H1 (cell line): Measurements from ENCODE around the gene ANKRD29. TPM values are rescaled to one million over a fixed set of nuclear protein-coding genes. Genes with fewer than 3 reads are reported as not detected.

Experiments
- CTCF ChIA-PET: fragments of 300-600 bp; sonication (Branson Sonifier 250); formaldehyde crosslinking; loops from one replicate; lab custom pipeline; 2021; ENCODE audit not compliant: partially characterized antibody; lab: Charles Lee
- POLR2A ChIA-PET: fragments of 300-600 bp; sonication (Branson Sonifier 250); formaldehyde crosslinking; loops from one replicate; lab custom pipeline; 2021; ENCODE audit warnings: inconsistent platforms; ENCODE audit not compliant: partially characterized antibody; lab: Charles Lee
- DNase-seq, 2 experiments: peaks; one replicate each; pipeline versions ENCODE4 v3.0.0 to v3.0.0-alpha.2; 2010 to 2022; ENCODE audit warnings: low spot score in 2 of 2, low read depth in 1 of 2, mixed read lengths in 1 of 2
- FAIRE-seq: peaks from 2 replicates; lab custom pipeline; 2011; peaks lifted over from hg19 to GRCh38; lab: Jason Lieb, UNC
- H2AFZ ChIP-seq: 2 replicates; pipeline ENCODE4 v1.8.1; 2012; ENCODE audit warnings: low read length, inconsistent platforms
- H2AK5ac ChIP-seq: 2 replicates; pipeline ENCODE4 v1.6.1; 2013; ENCODE audit warnings: low read depth, low read length
- H2BK120ac ChIP-seq: replicated peaks from 2 replicates; pipeline ENCODE3; 2013; ENCODE audit warnings: low read depth, low read length, inconsistent platforms
- H2BK12ac ChIP-seq: 2 replicates; pipeline ENCODE4 v1.6.1; 2013; ENCODE audit warnings: low read depth, low read length
- H2BK15ac ChIP-seq: 2 replicates; pipeline ENCODE4 v1.6.1; 2013; ENCODE audit warnings: low read length
- H2BK20ac ChIP-seq: 2 replicates; pipeline ENCODE4 v1.6.1; 2013; ENCODE audit warnings: low read length
- H2BK5ac ChIP-seq: 2 replicates; pipeline ENCODE4 v1.6.1; 2013; ENCODE audit warnings: low read depth, low read length
- H3K14ac ChIP-seq: 2 replicates; pipeline ENCODE4 v1.6.1; 2013; ENCODE audit warnings: inconsistent platforms; ENCODE audit not compliant: insufficient read length
- H3K18ac ChIP-seq: 2 replicates; pipeline ENCODE4 v1.6.1; 2013; ENCODE audit warnings: low read length; ENCODE audit errors: extremely low read depth
- H3K23ac ChIP-seq: 2 replicates; pipeline ENCODE4 v1.6.1; 2013; ENCODE audit warnings: inconsistent platforms; ENCODE audit not compliant: insufficient read length
- H3K23me2 ChIP-seq: 2 replicates; pipeline ENCODE4 v1.6.1; 2013; ENCODE audit warnings: low read depth, low read length
- H3K27ac ChIP-seq: 2 replicates; pipeline ENCODE4 v1.6.1; 2011; ENCODE audit warnings: low read depth, low read length, inconsistent platforms
- H3K27me3 ChIP-seq, 4 experiments: replicated peaks in 1 of 4; 1 replicate in 1 of 4; 2 replicates in 3 of 4; pipeline versions ENCODE4 v1.6.1 to v1.8.1; 2011 to 2013; ENCODE audit warnings: low read length in 3 of 4, mild to moderate bottlenecking in 3 of 4, inconsistent platforms in 2 of 4, mixed read lengths in 2 of 4, moderate library complexity in 1 of 4; ENCODE audit not compliant: control insufficient read depth in 3 of 4, insufficient read depth in 3 of 4; ENCODE audit errors: extremely low read depth in 1 of 4
- H3K36me3 ChIP-seq, 4 experiments: 2 replicates each; pipeline versions ENCODE4 v1.6.1 to v1.8.1; 2011 to 2013; ENCODE audit warnings: mild to moderate bottlenecking in 4 of 4, low read length in 3 of 4, moderate library complexity in 2 of 4, control low read depth in 1 of 4, inconsistent platforms in 1 of 4; ENCODE audit not compliant: insufficient read depth in 4 of 4, control insufficient read depth in 2 of 4
- H3K4ac ChIP-seq: replicated peaks from 2 replicates; pipeline ENCODE3; 2013; ENCODE audit warnings: low read length, low read depth, mixed read lengths, inconsistent platforms; ENCODE audit not compliant: insufficient read length
- H3K4me1 ChIP-seq, 4 experiments: replicated peaks in 1 of 4; 1 replicate in 1 of 4; 2 replicates in 3 of 4; pipeline versions ENCODE4 v1.6.1 to v1.8.1; 2011 to 2013; ENCODE audit warnings: low read length in 3 of 4, inconsistent platforms in 2 of 4, mixed read lengths in 1 of 4; ENCODE audit not compliant: insufficient read depth in 4 of 4, control insufficient read depth in 3 of 4
- H3K4me2 ChIP-seq, 2 experiments: 2 replicates each; pipeline versions ENCODE4 v1.6.1 to v1.8.1; 2011 to 2013; ENCODE audit warnings: low read depth in 2 of 2, low read length in 2 of 2, control low read depth in 1 of 2, inconsistent platforms in 1 of 2, mild to moderate bottlenecking in 1 of 2; ENCODE audit not compliant: insufficient read depth in 1 of 2
- H3K4me3 ChIP-seq, 4 experiments: fragments of 200-600, 300-600 bp in 1 of 4; sonication (generic), shearing (Covaris generic), sonication (Bioruptor Twin) in 1 of 4; 2 replicates each; pipeline versions ENCODE4 v1.5.1 to v1.8.1; 2011 to 2016; ENCODE audit warnings: low read length in 4 of 4, low read depth in 3 of 4, control low read depth in 2 of 4, inconsistent platforms in 2 of 4, mild to moderate bottlenecking in 2 of 4, mixed read lengths in 1 of 4, moderate library complexity in 1 of 4; ENCODE audit not compliant: insufficient read depth in 2 of 4; ENCODE audit errors: extremely low read depth in 1 of 4
- H3K56ac ChIP-seq: replicated peaks from 2 replicates; pipeline ENCODE3; 2013; ENCODE audit warnings: low read depth, mild to moderate bottlenecking, mixed read lengths, low read length, inconsistent platforms; ENCODE audit not compliant: insufficient read length
- H3K79me1 ChIP-seq: 2 replicates; pipeline ENCODE4 v1.6.1; 2013; ENCODE audit warnings: low read depth, low read length, control low read depth
- H3K79me2 ChIP-seq, 2 experiments: 2 replicates each; pipeline versions ENCODE4 v1.6.1 to v1.8.1; 2012 to 2013; ENCODE audit warnings: low read length in 2 of 2, mild to moderate bottlenecking in 2 of 2, inconsistent platforms in 1 of 2; ENCODE audit not compliant: insufficient read depth in 2 of 2, control insufficient read depth in 1 of 2
- H3K9ac ChIP-seq, 4 experiments: replicated peaks in 1 of 4; 1 replicate in 1 of 4; 2 replicates in 3 of 4; pipeline versions ENCODE4 v1.6.1 to v1.8.1; 2011 to 2013; ENCODE audit warnings: low read depth in 3 of 4, low read length in 3 of 4, control low read depth in 2 of 4, mild to moderate bottlenecking in 2 of 4, moderate library complexity in 2 of 4, inconsistent platforms in 1 of 4; ENCODE audit errors: extremely low read depth in 1 of 4
- H3K9me3 ChIP-seq, 2 experiments: 2 replicates each; pipeline versions ENCODE4 v1.6.1 to v1.8.1; 2012 to 2013; ENCODE audit warnings: mild to moderate bottlenecking in 2 of 2, moderate library complexity in 2 of 2, control low read depth in 1 of 2, inconsistent platforms in 1 of 2, low read depth in 1 of 2, low read length in 1 of 2, mixed read lengths in 1 of 2; ENCODE audit not compliant: insufficient read depth in 2 of 2
- H4K20me1 ChIP-seq, 2 experiments: replicated peaks in 1 of 2; 2 replicates each; pipeline versions ENCODE3 to v1.8.1; 2011 to 2013; ENCODE audit warnings: inconsistent platforms in 2 of 2, low read length in 2 of 2, mild to moderate bottlenecking in 1 of 2; ENCODE audit not compliant: insufficient read depth in 2 of 2, control insufficient read depth in 1 of 2
- H4K5ac ChIP-seq: 2 replicates; pipeline ENCODE4 v1.6.1; 2013; ENCODE audit warnings: low read length, low read depth, mixed read lengths, inconsistent platforms; ENCODE audit not compliant: insufficient read length
- H4K8ac ChIP-seq: 2 replicates; pipeline ENCODE4 v1.8.0; 2013; ENCODE audit warnings: mild to moderate bottlenecking, moderate library complexity, low read length, inconsistent platforms; ENCODE audit not compliant: insufficient read depth; ENCODE audit errors: extremely low read depth
- H4K91ac ChIP-seq: replicated peaks from 2 replicates; pipeline ENCODE3; 2013; ENCODE audit warnings: low read length, mixed read lengths, inconsistent platforms; ENCODE audit not compliant: insufficient read length
- CEBPB ChIP-seq: IDR thresholded peaks from 2 replicates; pipeline ENCODE4 v1.6.1; 2012; ENCODE audit warnings: low read depth, low read length
- POLR2AphosphoS5 ChIP-seq: IDR thresholded peaks from 2 replicates; pipeline ENCODE4 v1.6.1; 2011; ENCODE audit warnings: low read depth, low read length
- RFX5 ChIP-seq: IDR thresholded peaks from 2 replicates; pipeline ENCODE4 v1.6.1; 2011; ENCODE audit warnings: low read depth, low read length, improper control_type of control experiment, borderline replicate concordance
- WGBS, 2 experiments: shearing (Covaris generic) in 1 of 2; methylation state at CpG; one replicate each; pipeline versions ENCODE4 v1.1.6 to v1.1.7; 2013 to 2015; ENCODE audit warnings: low lambda C conversion rate in 2 of 2, mixed read lengths in 2 of 2, inconsistent platforms in 1 of 2, low coverage in 1 of 2, missing lambda C conversion rate in 1 of 2; ENCODE audit not compliant: insufficient replicate concordance in 2 of 2, insufficient coverage in 1 of 2, insufficient read length in 1 of 2; ENCODE audit errors: extremely low coverage in 1 of 2, missing lambda C conversion rate in 1 of 2; 5-methylcytosine and 5-hydroxymethylcytosine counted together
- polyA plus RNA-seq, 7 experiments: library from polyadenylated mRNA; depleted of rRNA in 3 of 7; stranded (reverse) in 5 of 7; unstranded in 2 of 7; fragments of >200 nt in 5 of 7; fragments of 200-250 nt in 2 of 7; gene quantifications; 1 replicate in 5 of 7; 2 replicates in 1 of 7; 4 replicates in 1 of 7; pipeline versions ENCODE4 v1.2.1 to v1.2.3, GENCODE V29; 2011 to 2013; ENCODE audit warnings: missing spikeins in 2 of 7, mixed read lengths in 2 of 7
- total RNA-seq: library from RNA; stranded (reverse); fragmentation: NEBNext Ultra II Directional; extraction: Animal tissue kit (Norgen Biotek cat#: 25700); gene quantifications from 2 replicates; pipeline ENCODE4 v1.2.1, GENCODE V29; 2021

The ANKRD29 gene
- total and polyA plus RNA-seq, 2 of the 8 experiments (the other 6 are each of a cell fraction or from before 2014, with no cell fraction given) = 3.0 to 7.3 TPM

- Histone ChIP-seq H3K27me3 (no peaks in the 10 kb centered on the region), H4K5ac (no peak overlapping the region), H2BK15ac (no peak overlapping the region), H3K79me1 (peaks cover 4% of the 10 kb centered on the region), H3K79me2 (peaks cover 0 to 16% of the 10 kb centered on the region in 2 experiments; a peak in 2 of 4 replicates), H2BK20ac (no peak overlapping the region), H3K56ac (no peak overlapping the region), H3K23ac (no peak overlapping the region), H2BK12ac (peak overlapping the region; percentile 75; the same call in 1 of the 2 replicates), H2BK5ac (no peak overlapping the region), H3K4ac (no peak overlapping the region), H3K27ac (no peak overlapping the region), H3K36me3 (peaks cover 0 to 20% (median 5%) of the 10 kb centered on the region in 4 experiments; a peak in 5 of 8 replicates), H3K4me1 (peaks cover 0 to 4% (median 1%) of the 10 kb centered on the region in 4 experiments; a peak in 2 of 7 replicates), H2BK120ac (no peak overlapping the region), H3K23me2 (no peaks in the 10 kb centered on the region), H3K9me3 (no peaks in the 10 kb centered on the region), H3K4me2 (no peak overlapping the region), H3K9ac (no peak overlapping the region), H3K14ac (no peak overlapping the region), H3K18ac (no peak overlapping the region), H4K20me1 (peaks cover 0 to 2% of the 10 kb centered on the region in 2 experiments), H3K4me3 (no peak overlapping the region), H4K91ac (no peak overlapping the region), H2AFZ (no peak overlapping the region), H4K8ac (no peak overlapping the region), H2AK5ac (no peak overlapping the region)
- TF ChIP-seq POLR2AphosphoS5 (no peak), CEBPB (peak; percentile 44; the same call in 1 of the 2 replicates), RFX5 (no peak)
- WGBS, 2 experiments = 90% methylated on average over 7 of the region's 7 CpGs; no CpG with 5 or more reads in 1 of the 2 experiments
- DNase-seq (no peak), FAIRE-seq (no peak)
- POLR2A ChIA-PET = interaction anchor here (1.3 kb wide), 1 partner anchor 10 kb away, joined by 3 read pairs; no protein-coding TSS in a partner anchor
- CTCF ChIA-PET = interaction anchor here (0.7 to 1.1 kb wide), 3 partner anchors 10 to 42 kb away, joined by 3 to 4 read pairs (median 3); no protein-coding TSS in a partner anchor
Observed at GRCh38 chr18:23575309-23575651, 87.4 kb downstream of the ANKRD29 start.
